Natural killer cell (primary cell): Measurements from ENCODE around the gene STAM. TPM values are rescaled to one million over a fixed set of nuclear protein-coding genes. Genes with fewer than 3 reads are reported as not detected.

Source experiments
- ATAC-seq, 3 donors: fragments of 150-1000 bp in 2 of 3; fragments of 200-7000 bp in 1 of 3; cut with Tn5 transposase; 1 replicate in 1 of 3; 2 replicates in 2 of 3; pipeline ENCODE4 v1.10.0; 2021; ENCODE audit warnings: mild to moderate bottlenecking in 2 of 3, moderate library complexity in 2 of 3
- DNase-seq, 2 donors: peaks; one replicate each; pipeline versions ENCODE4 v3.0.0 to v3.0.0-alpha.2; 2013 to 2021; ENCODE audit warnings: mixed read lengths in 1 of 2
- H3K27ac ChIP-seq: one replicate; pipeline ENCODE4 v1.5.1; 2013; ENCODE audit warnings: mild to moderate bottlenecking, low read length
- H3K27me3 ChIP-seq: one replicate; pipeline ENCODE4 v1.6.1; 2013; ENCODE audit warnings: low read length; ENCODE audit not compliant: control insufficient read depth, insufficient read depth
- H3K36me3 ChIP-seq: one replicate; pipeline ENCODE4 v1.6.1; 2013; ENCODE audit warnings: low read length; ENCODE audit not compliant: control insufficient read depth, insufficient read depth
- H3K4me1 ChIP-seq: one replicate; pipeline ENCODE4 v1.6.1; 2013; ENCODE audit warnings: low read length; ENCODE audit not compliant: control insufficient read depth, insufficient read depth
- H3K4me3 ChIP-seq: one replicate; pipeline ENCODE4 v1.5.1; 2013; ENCODE audit warnings: low read length
- H3K9me3 ChIP-seq: one replicate; pipeline ENCODE4 v1.6.1; 2013; ENCODE audit warnings: low read length; ENCODE audit not compliant: control insufficient read depth, insufficient read depth
- H3K27ac Mint-ChIP-seq, 2 donors: one replicate each; pipeline ENCODE4 v1.8.0; 2022; ENCODE audit warnings: mild to moderate bottlenecking in 2 of 2, mixed read lengths in 2 of 2, moderate library complexity in 1 of 2
- H3K27me3 Mint-ChIP-seq, 2 donors: one replicate each; pipeline ENCODE4 v1.8.0; 2022; ENCODE audit warnings: low read depth in 2 of 2, mixed read lengths in 2 of 2
- H3K36me3 Mint-ChIP-seq: one replicate; pipeline ENCODE4 v1.8.0; 2022; ENCODE audit warnings: mixed read lengths
- H3K4me1 Mint-ChIP-seq, 2 donors: one replicate each; pipeline ENCODE4 v1.8.0; 2022; ENCODE audit warnings: mixed read lengths in 2 of 2
- H3K4me3 Mint-ChIP-seq: one replicate; pipeline ENCODE4 v1.8.0; 2022; ENCODE audit warnings: mild to moderate bottlenecking, moderate library complexity, mixed read lengths
- H3K9me3 Mint-ChIP-seq, 2 donors: one replicate each; pipeline ENCODE4 v1.8.0; 2022; ENCODE audit warnings: mixed read lengths in 2 of 2
- WGBS: methylation state at CpG from one replicate; pipeline ENCODE4 v1.1.7; 2013; ENCODE audit warnings: missing lambda C conversion rate; ENCODE audit not compliant: insufficient coverage; 5-methylcytosine and 5-hydroxymethylcytosine counted together
- intact Hi-C: fragments of 100-400 bp; cut with micrococcal nuclease; formaldehyde crosslinking; loops from one replicate; pipeline ENCODE4 v1.14.2; 2022
- total RNA-seq, 4 donors: library from RNA; stranded (reverse); fragments of 120-200 nt in 1 of 4; gene quantifications; one replicate each; pipeline versions ENCODE4 v1.2.3 to v1.2.4, GENCODE V29; 2013 to 2022
- TF ChIP-seq, protein P1 (sequence below): fragments of 200-600 bp; IDR thresholded peaks from one replicate; pipeline ENCODE4 v1.8.0; 2022; ENCODE audit warnings: antibody characterized with exemption

The STAM gene
- total RNA-seq, 3 donors from 2014 or later (not counting 1 experiment from before 2014, with no cell fraction given): 37.8 to 40.2 (median 38.6) TPM

DNA sequence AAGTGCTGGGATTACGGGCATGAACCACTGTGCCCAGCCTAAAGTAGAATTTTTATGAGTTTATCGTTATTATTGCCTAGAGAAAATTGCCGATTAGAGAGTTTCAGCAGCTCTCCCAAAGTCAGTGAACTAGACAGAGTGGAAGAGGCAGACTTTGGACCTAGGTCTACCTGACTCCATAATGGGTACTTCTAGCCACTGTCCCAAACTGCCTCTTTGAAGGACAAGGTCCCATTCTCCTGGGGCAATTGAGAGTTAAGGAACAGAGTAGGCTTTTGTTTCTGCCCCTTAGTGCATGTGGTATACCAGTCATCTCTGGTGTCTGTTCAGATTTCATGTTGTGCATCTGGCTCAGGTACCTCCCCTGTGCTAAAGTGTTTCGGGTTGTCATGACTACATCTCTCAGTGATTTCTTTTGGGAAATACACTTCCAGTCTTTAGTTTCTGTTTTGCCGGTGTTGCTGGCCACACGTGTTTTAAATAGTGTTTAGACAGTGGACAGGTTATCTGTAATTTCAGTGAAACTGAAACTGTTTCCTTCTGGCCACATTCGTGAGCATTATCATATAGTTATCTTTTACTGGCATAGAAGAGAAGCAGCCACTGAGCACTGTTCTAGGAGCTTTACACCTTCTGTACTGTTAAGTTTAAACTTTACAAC lies 112.7 kb downstream of the STAM start:
- Histone ChIP-seq H3K27me3 (no peaks in the 10 kb centered on the region), H3K4me1 (peaks cover 5% of the 10 kb centered on the region), H3K4me3 (no peak overlapping the region), H3K9me3 (no peaks in the 10 kb centered on the region), H3K36me3 (no peaks in the 10 kb centered on the region), H3K27ac (peak overlapping the region; percentile 37)
- intact Hi-C loops: no loop called here
- TF ChIP-seq, protein P1, sequence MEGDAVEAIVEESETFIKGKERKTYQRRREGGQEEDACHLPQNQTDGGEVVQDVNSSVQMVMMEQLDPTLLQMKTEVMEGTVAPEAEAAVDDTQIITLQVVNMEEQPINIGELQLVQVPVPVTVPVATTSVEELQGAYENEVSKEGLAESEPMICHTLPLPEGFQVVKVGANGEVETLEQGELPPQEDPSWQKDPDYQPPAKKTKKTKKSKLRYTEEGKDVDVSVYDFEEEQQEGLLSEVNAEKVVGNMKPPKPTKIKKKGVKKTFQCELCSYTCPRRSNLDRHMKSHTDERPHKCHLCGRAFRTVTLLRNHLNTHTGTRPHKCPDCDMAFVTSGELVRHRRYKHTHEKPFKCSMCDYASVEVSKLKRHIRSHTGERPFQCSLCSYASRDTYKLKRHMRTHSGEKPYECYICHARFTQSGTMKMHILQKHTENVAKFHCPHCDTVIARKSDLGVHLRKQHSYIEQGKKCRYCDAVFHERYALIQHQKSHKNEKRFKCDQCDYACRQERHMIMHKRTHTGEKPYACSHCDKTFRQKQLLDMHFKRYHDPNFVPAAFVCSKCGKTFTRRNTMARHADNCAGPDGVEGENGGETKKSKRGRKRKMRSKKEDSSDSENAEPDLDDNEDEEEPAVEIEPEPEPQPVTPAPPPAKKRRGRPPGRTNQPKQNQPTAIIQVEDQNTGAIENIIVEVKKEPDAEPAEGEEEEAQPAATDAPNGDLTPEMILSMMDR: no peak
- peaks cover 8% of the 10 kb centered on the region in 2 donors for H3K4me1 Mint-ChIP-seq
- ATAC-seq (peak; percentile 70 to 90 (median 77)), DNase-seq (peak in 1 of 2 donors; percentile 7)
- H3K4me3 Mint-ChIP-seq: peak overlapping the region; percentile 66
- 46% methylated on average over 7 of the region's 7 CpGs for WGBS
- H3K36me3 Mint-ChIP-seq: no peaks in the 10 kb centered on the region
- H3K27ac Mint-ChIP-seq: peak overlapping the region; percentile 37 to 63
- no peaks in the 10 kb centered on the region for H3K27me3 Mint-ChIP-seq
- H3K9me3 Mint-ChIP-seq: no peaks in the 10 kb centered on the region

DNA sequence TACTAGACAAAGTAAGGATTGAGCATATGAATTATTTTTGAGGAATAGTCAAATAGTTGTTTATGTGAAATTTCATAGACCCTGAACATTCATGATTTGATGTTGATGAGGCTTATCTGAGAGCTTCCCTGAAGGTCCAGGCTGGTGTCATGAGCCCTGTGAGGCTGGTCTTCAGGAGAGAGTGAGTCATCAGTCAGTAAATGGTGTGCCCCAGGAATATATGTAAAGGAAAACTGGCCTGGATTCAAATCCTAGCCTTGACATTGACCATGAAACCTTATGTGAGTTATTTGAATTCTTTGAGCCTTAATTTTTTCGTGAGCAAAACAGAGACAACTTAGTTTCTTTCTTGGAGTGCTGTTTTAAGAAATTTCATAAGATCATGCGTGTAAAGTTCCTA lies 114.2 kb downstream of the STAM start:
- Mint-ChIP-seq H3K4me1 (peaks cover 8% of the 10 kb centered on the region in 2 donors), H3K9me3 (no peaks in the 10 kb centered on the region), H3K4me3 (no peak overlapping the region), H3K36me3 (no peaks in the 10 kb centered on the region), H3K27me3 (no peaks in the 10 kb centered on the region), H3K27ac (no peak overlapping the region)
- no peak overlapping the region for H3K27ac ChIP-seq
- H3K4me1 ChIP-seq: peaks cover 5% of the 10 kb centered on the region
- ATAC-seq: no peak
- H3K27me3 ChIP-seq: no peaks in the 10 kb centered on the region
- intact Hi-C loops: no loop called here
- no peak overlapping the region for H3K4me3 ChIP-seq
- no peak for DNase-seq
- H3K36me3 ChIP-seq: no peaks in the 10 kb centered on the region
- WGBS: 100% methylated on average over 1 of the region's 2 CpGs
- no peaks in the 10 kb centered on the region for H3K9me3 ChIP-seq
- TF ChIP-seq, protein P1: no peak

DNA sequence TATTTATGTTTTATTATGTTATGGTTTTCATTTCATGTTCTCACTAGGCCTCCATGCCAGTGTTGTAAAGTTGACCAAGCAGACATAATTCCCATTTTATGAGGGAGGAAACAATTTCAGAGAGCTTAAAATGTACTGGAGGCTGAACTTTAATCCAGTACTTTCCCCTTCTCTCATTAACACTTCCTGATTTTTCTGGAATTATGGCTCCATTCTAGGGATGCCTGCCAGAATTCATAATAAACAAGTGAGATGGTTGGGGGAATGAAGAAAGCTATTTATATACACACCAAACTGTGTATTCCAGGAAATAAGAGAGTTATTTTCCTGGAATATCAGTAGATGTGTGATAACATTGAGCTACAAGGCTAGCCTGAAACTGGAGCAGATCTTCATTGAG lies 114.9 kb downstream of the STAM start:
- Histone ChIP-seq H3K9me3 (no peaks in the 10 kb centered on the region), H3K4me1 (peaks cover 5% of the 10 kb centered on the region), H3K27me3 (no peaks in the 10 kb centered on the region), H3K4me3 (no peak overlapping the region), H3K36me3 (no peaks in the 10 kb centered on the region), H3K27ac (no peak overlapping the region)
- intact Hi-C loops: no loop called here
- ATAC-seq (no peak), DNase-seq (no peak)
- Mint-ChIP-seq H3K27me3 (peaks cover 0 to 2% of the 10 kb centered on the region in 2 donors), H3K9me3 (no peaks in the 10 kb centered on the region), H3K4me3 (no peak overlapping the region), H3K36me3 (no peaks in the 10 kb centered on the region), H3K27ac (no peak overlapping the region), H3K4me1 (peaks cover 8% of the 10 kb centered on the region in 2 donors)
- TF ChIP-seq, protein P1: no peak

DNA sequence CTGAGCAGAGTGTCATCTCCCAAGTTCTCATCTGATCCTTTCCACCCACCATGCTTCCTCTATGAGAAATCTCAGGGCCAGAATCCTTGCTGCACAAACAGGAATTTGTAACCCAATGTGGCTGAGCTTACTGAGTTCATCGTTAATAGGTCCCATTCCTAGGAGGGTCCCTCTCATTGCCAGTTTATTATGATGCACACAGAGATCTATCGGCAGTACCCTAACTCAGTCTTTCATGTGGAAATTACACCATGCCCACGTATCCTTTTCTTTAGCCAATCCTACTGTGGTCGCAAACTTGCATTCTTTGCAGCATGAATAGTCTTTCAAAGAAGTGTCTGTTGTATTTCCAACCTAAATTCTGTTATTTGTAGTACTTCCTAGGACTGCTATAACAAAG lies 120.2 kb downstream of the STAM start:
- Histone ChIP-seq H3K27ac (no peak overlapping the region), H3K27me3 (no peaks in the 10 kb centered on the region), H3K9me3 (no peaks in the 10 kb centered on the region), H3K36me3 (no peaks in the 10 kb centered on the region), H3K4me3 (no peak overlapping the region), H3K4me1 (no peaks in the 10 kb centered on the region)
- intact Hi-C loops: no loop called here
- no peaks in the 10 kb centered on the region for H3K9me3 Mint-ChIP-seq
- no peaks in the 10 kb centered on the region for H3K36me3 Mint-ChIP-seq
- 88% methylated on average over 4 of the region's 4 CpGs for WGBS
- H3K27me3 Mint-ChIP-seq: peaks cover 6 to 8% of the 10 kb centered on the region in 2 donors
- no peak overlapping the region for H3K27ac Mint-ChIP-seq
- ATAC-seq (no peak), DNase-seq (no peak)
- TF ChIP-seq, protein P1: no peak
- no peaks in the 10 kb centered on the region for H3K4me1 Mint-ChIP-seq
- H3K4me3 Mint-ChIP-seq: no peak overlapping the region
